ENCODE results near the gene PELI3. TPM values are rescaled to one million over a fixed set of nuclear protein-coding genes. Genes with fewer than 3 reads are reported as not detected.
A peak's percentile ranks its signal among the peaks of the same experiment; 100 is the strongest.
"Not testable (repeated sequence)": the region's sequence is repeated elsewhere in the genome, so short reads cannot be mapped to it uniquely, and the experiment has no call there.

The PELI3 gene
- total RNA-seq = 1 to 10 TPM; 5.4 to 6.0 TPM

- Mint-ChIP-seq H3K27ac (peak within 1 kb of the TSS in 1 of 2 donors; percentile 62), H3K4me3 (peak within 1 kb of the TSS; percentile 87), H3K4me1 (ENCODE audit: low read depth in 2 of 2) (peaks cover 5 to 14% of the 10 kb centered on the region in 2 donors), H3K9me3 (no peaks in the 10 kb centered on the region), H3K27me3 (no peaks in the 10 kb centered on the region), H3K36me3 (no peaks in the 10 kb centered on the region)
- DNase-seq (ENCODE audit: low spot score) (peak; percentile 92), ATAC-seq (peak; percentile 96 to 97)
Observed at GRCh38 chr11:66466225-66467033, at the start of gene PELI3. Gene PELI3, plus strand, starts transcription at chr11:66466905. Its CDS starts 1,224 bp downstream, at chr11:66468129.

GRCh38 chr11:66417000-66417399 is 49.7 kb upstream of the PELI3 start:
- peaks cover 4% of the 10 kb centered on the region for H3K9me3 Mint-ChIP-seq
- no peak overlapping the region for H3K4me3 Mint-ChIP-seq
- no peak overlapping the region for H3K27ac Mint-ChIP-seq
- H3K4me1 Mint-ChIP-seq (ENCODE audit: low read depth in 2 of 2) = peaks cover 15 to 18% of the 10 kb centered on the region in 2 donors
- peaks cover 49 to 61% of the 10 kb centered on the region in 2 donors for H3K27me3 Mint-ChIP-seq
- DNase-seq (ENCODE audit: low spot score) (no peak), ATAC-seq (no peak)
- H3K36me3 Mint-ChIP-seq = peaks cover 5% of the 10 kb centered on the region

GRCh38 chr11:66418168-66418985 is 48.3 kb upstream of the PELI3 start:
- Mint-ChIP-seq H3K4me3 (no peak overlapping the region), H3K4me1 (ENCODE audit: low read depth in 2 of 2) (peaks cover 15 to 21% of the 10 kb centered on the region in 2 donors), H3K9me3 (peaks cover 4% of the 10 kb centered on the region), H3K36me3 (peaks cover 5% of the 10 kb centered on the region), H3K27me3 (peaks cover 46 to 53% of the 10 kb centered on the region in 2 donors), H3K27ac (peak overlapping the region; percentile 28 to 54)
- ATAC-seq (peak in 1 of 2 donors; percentile 59), DNase-seq (ENCODE audit: low spot score) (no peak)

- Mint-ChIP-seq H3K9me3 (peaks cover 4% of the 10 kb centered on the region), H3K27me3 (peaks cover 42 to 53% of the 10 kb centered on the region in 2 donors), H3K27ac (peak overlapping the region; percentile 28 to 54), H3K4me3 (no peak overlapping the region), H3K36me3 (peaks cover 5% of the 10 kb centered on the region), H3K4me1 (ENCODE audit: low read depth in 2 of 2) (peaks cover 15 to 21% of the 10 kb centered on the region in 2 donors)
- DNase-seq (ENCODE audit: low spot score) (no peak), ATAC-seq (no peak)
Observed at GRCh38 chr11:66418986-66419308, 47.8 kb upstream of the PELI3 start.

- H3K27me3 Mint-ChIP-seq = peaks cover 35 to 44% of the 10 kb centered on the region in 2 donors
- H3K36me3 Mint-ChIP-seq = peaks cover 5% of the 10 kb centered on the region
Observed at GRCh38 chr11:66419825-66420224, 46.9 kb upstream of the PELI3 start.

GRCh38 chr11:66420671-66421476 is 45.8 kb upstream of the PELI3 start, which contains the start of gene NPAS4:
Gene NPAS4, plus strand, starts transcription at chr11:66421035. Its CDS starts 145 bp downstream, at chr11:66421180.
- DNase-seq (ENCODE audit: low spot score) (no peak), ATAC-seq (no peak)
- Mint-ChIP-seq H3K4me3 (no peak within 1 kb of the TSS), H3K36me3 (peaks cover 5% of the 10 kb centered on the region), H3K27ac (no peak within 1 kb of the TSS), H3K27me3 (peaks cover 29 to 35% of the 10 kb centered on the region in 2 donors), H3K9me3 (peaks cover 4% of the 10 kb centered on the region), H3K4me1 (ENCODE audit: low read depth in 2 of 2) (peaks cover 15 to 25% of the 10 kb centered on the region in 2 donors)

More at GRCh38 chr11:66419825-66420224, 46.9 kb upstream of the PELI3 start:
- Mint-ChIP-seq H3K27ac (no peak overlapping the region), H3K9me3 (peaks cover 4% of the 10 kb centered on the region), H3K4me3 (no peak overlapping the region), H3K4me1 (ENCODE audit: low read depth in 2 of 2) (peaks cover 15 to 25% of the 10 kb centered on the region in 2 donors)
- DNase-seq (ENCODE audit: low spot score) (no peak), ATAC-seq (no peak)

GRCh38 chr11:66421492-66422205 is 45.1 kb upstream of the PELI3 start:
- Mint-ChIP-seq H3K9me3 (peaks cover 4% of the 10 kb centered on the region), H3K27me3 (peaks cover 26 to 30% of the 10 kb centered on the region in 2 donors), H3K36me3 (peaks cover 5% of the 10 kb centered on the region), H3K4me3 (no peak overlapping the region), H3K27ac (no peak overlapping the region), H3K4me1 (ENCODE audit: low read depth in 2 of 2) (peaks cover 15 to 25% of the 10 kb centered on the region in 2 donors)
- peak; percentile 85 for DNase-seq (ENCODE audit: low spot score)
- peak; percentile 88 to 92 for ATAC-seq

- DNase-seq (ENCODE audit: low spot score) (no peak), ATAC-seq (no peak)
- Mint-ChIP-seq H3K27ac (no peak overlapping the region), H3K4me1 (ENCODE audit: low read depth in 2 of 2) (peaks cover 0 to 12% of the 10 kb centered on the region in 2 donors), H3K27me3 (no peaks in the 10 kb centered on the region), H3K9me3 (no peaks in the 10 kb centered on the region), H3K36me3 (peaks cover 5% of the 10 kb centered on the region), H3K4me3 (no peak overlapping the region)
Observed at GRCh38 chr11:66426314-66426713, 40.4 kb upstream of the PELI3 start.

GRCh38 chr11:66428933-66429332 is 37.8 kb upstream of the PELI3 start:
- peaks cover 11% of the 10 kb centered on the region for H3K36me3 Mint-ChIP-seq
- DNase-seq (ENCODE audit: low spot score) (no peak), ATAC-seq (no peak)
- no peaks in the 10 kb centered on the region for H3K9me3 Mint-ChIP-seq
- H3K4me1 Mint-ChIP-seq (ENCODE audit: low read depth in 2 of 2) = peaks cover 0 to 10% of the 10 kb centered on the region in 2 donors
- H3K4me3 Mint-ChIP-seq = no peak overlapping the region
- H3K27ac Mint-ChIP-seq = no peak overlapping the region
- H3K27me3 Mint-ChIP-seq = no peaks in the 10 kb centered on the region

GRCh38 chr11:66429983-66430602 is 36.6 kb upstream of the PELI3 start:
- H3K27me3 Mint-ChIP-seq = no peaks in the 10 kb centered on the region
- no peak overlapping the region for H3K4me3 Mint-ChIP-seq
- ATAC-seq = peak; percentile 62 to 72

GRCh38 chr11:66431287-66431686 is 35.4 kb upstream of the PELI3 start:
- not testable (repeated sequence) for H3K27me3 Mint-ChIP-seq; H3K4me3 Mint-ChIP-seq; H3K27ac Mint-ChIP-seq; ATAC-seq; H3K9me3 Mint-ChIP-seq; H3K4me1 Mint-ChIP-seq (ENCODE audit: low read depth in 2 of 2); DNase-seq (ENCODE audit: low spot score)
- peaks cover 11% of the 10 kb centered on the region for H3K36me3 Mint-ChIP-seq

More at GRCh38 chr11:66429983-66430602, 36.6 kb upstream of the PELI3 start:
- peak; percentile 71 for DNase-seq (ENCODE audit: low spot score)
- Mint-ChIP-seq H3K9me3 (no peaks in the 10 kb centered on the region), H3K4me1 (ENCODE audit: low read depth in 2 of 2) (peaks cover 0 to 6% of the 10 kb centered on the region in 2 donors), H3K36me3 (peaks cover 11% of the 10 kb centered on the region), H3K27ac (no peak overlapping the region)

GRCh38 chr11:66431871-66432329 is 34.8 kb upstream of the PELI3 start:
- not testable (repeated sequence) for H3K4me1 Mint-ChIP-seq (ENCODE audit: low read depth in 2 of 2); DNase-seq (ENCODE audit: low spot score); H3K27me3 Mint-ChIP-seq; H3K27ac Mint-ChIP-seq; H3K9me3 Mint-ChIP-seq; ATAC-seq; H3K4me3 Mint-ChIP-seq
- H3K36me3 Mint-ChIP-seq = peaks cover 15% of the 10 kb centered on the region

Measured in natural killer cell treated with Interleukin-12 subunit alpha and Interleukin-12 subunit beta and Interleukin-15 and Interleukin-18, amount 100 ng/mL, for 72 hours (primary cell).